Endothelial cell of umbilical vein (primary cell): Measurements from ENCODE around the gene XYLT1.

Source experiments
- CTCF ChIP-seq, 2 donors: IDR thresholded peaks; 1 replicate in 1 of 2; 2 replicates in 1 of 2; pipeline ENCODE4 v1.5.1; 2011; ENCODE audit warnings: low read length in 2 of 2, mild to moderate bottlenecking in 2 of 2, moderate library complexity in 2 of 2, control low read depth in 1 of 2, inconsistent platforms in 1 of 2, low read depth in 1 of 2; ENCODE audit not compliant: insufficient read depth in 1 of 2; ENCODE audit errors: extremely low read depth in 1 of 2
- EZH2 ChIP-seq: IDR thresholded peaks from 2 replicates; pipeline ENCODE4 v1.6.1; 2012; ENCODE audit warnings: borderline replicate concordance, low read depth, mild to moderate bottlenecking, moderate library complexity, low read length, inconsistent platforms; ENCODE audit not compliant: severe bottlenecking
- MAX ChIP-seq: IDR thresholded peaks from 2 replicates; pipeline ENCODE4 v1.6.1; 2011; ENCODE audit not compliant: insufficient read depth, insufficient read length
- POLR2A ChIP-seq: IDR thresholded peaks from 2 replicates; pipeline ENCODE4 v1.6.1; 2012; ENCODE audit warnings: low read depth, mild to moderate bottlenecking, control low read depth, low read length

GRCh38 chr16:17336530-17336900 lies 134.2 kb downstream of the XYLT1 start:
- TF ChIP-seq CTCF (IDR thresholded peaks at IDR 0.05; ENCODE audit: extremely low read depth in 1 of 2, insufficient read depth in 1 of 2, low read depth in 1 of 2, low read length in 2 of 2): no peak
- no peak for TF ChIP-seq POLR2A
- no peak for TF ChIP-seq EZH2
- no peak for TF ChIP-seq MAX
